Activated CD4-positive, CD25-positive, alpha-beta regulatory T cell treated with anti-CD3 and anti-CD28 coated beads, Interleukin-2, amount 50 U/mL, for 72 hours (primary cell): ENCODE data around the gene ARFGAP1.

Source experiments
- DNase-seq: peaks from one replicate; pipeline ENCODE4 v3.0.0; 2021

The ARFGAP1 gene

GRCh38 chr20:63336232-63336752, 63.7 kb downstream of the ARFGAP1 start:
- no peak for DNase-seq

GRCh38 chr20:63337786-63338420, 65.3 kb downstream of the ARFGAP1 start:
- DNase-seq = no peak
